Pons (tissue), 1 donor: ENCODE data around the gene PIEZO2.
"Not testable (repeated sequence)": the region's sequence is repeated elsewhere in the genome, so short reads cannot be mapped to it uniquely, and the experiment has no call there.

Source experiments
- DNase-seq: peaks from one replicate; pipeline ENCODE4 v3.0.0-alpha.2; 2016; ENCODE audit warnings: low spot score

Gene PIEZO2

GRCh38 chr18:10894501-10894900, 254.9 kb downstream of the PIEZO2 start:
- DNase-seq = no peak

- no peak for DNase-seq
Measured at GRCh38 chr18:10893761-10894160, 255.6 kb downstream of the PIEZO2 start.

GRCh38 chr18:10893196-10893595, 256.2 kb downstream of the PIEZO2 start:
- DNase-seq = no peak

- no peak for DNase-seq
Measured at GRCh38 chr18:10892786-10893185, 256.6 kb downstream of the PIEZO2 start.

GRCh38 chr18:10890022-10890421, 259.3 kb downstream of the PIEZO2 start:
- no peak for DNase-seq

DNA sequence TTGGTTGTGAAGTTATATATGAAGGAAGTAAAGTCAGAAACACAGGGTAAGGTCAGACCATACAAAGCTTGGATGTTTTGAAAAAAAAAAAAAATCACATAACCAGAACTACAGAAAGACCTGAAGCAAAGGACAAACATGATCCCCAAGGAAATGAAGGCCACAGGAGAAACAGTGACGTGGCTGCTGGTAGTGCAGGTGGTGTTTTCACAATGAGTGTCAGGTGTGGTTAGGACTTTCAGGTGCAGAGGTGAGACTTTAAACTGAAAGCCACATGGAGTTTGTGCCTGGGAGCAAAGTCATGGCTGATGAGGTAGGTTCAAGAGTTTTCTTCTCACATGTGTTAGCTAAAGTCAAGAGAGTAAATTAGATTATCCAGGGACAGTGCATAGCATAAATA, 270.7 kb downstream of the PIEZO2 start:
- no peak for DNase-seq

- no peak for DNase-seq
Measured at GRCh38 chr18:10877987-10878386, 271.4 kb downstream of the PIEZO2 start.

GRCh38 chr18:10875811-10876210, 273.6 kb downstream of the PIEZO2 start:
- DNase-seq = peak; percentile 48

DNA sequence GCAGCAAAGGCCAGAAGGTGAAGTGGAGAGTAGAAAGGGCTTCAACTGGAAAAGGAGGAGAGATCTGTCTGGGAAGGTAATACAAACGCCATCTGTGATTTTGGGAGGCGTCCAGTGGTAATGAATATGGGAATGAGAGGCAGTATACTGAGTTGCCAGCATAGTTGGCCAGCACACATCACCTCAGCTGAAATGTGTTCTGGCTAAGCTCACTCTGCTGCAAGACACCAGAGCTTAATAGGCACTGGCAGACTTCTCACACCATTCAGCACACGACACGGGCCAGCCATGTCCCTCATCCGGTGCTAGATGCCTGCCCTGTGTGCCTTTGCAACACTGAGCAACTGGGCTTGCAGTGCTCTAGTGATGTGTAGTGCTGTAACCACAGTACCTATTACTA, 277.1 kb downstream of the PIEZO2 start:
- no peak for DNase-seq

DNA sequence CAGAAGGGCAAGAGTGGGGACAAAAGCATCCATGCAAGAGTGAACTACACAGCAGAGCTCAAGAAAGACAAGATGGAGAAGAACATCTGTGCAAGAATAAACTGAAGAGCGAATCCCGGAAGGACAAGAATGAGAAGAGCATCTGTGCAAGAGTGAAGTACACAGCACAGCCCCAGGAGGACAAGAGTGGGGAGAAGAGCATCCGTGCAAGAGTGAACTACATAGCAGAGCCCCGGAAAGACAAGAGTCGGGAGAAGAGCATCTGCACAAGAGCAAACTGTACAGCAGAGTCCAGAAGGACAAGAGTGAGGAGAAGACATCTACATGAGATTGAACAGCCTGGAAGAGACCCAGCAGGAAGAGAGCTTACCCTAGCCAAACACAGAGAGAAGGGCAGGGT, 284.6 kb downstream of the PIEZO2 start:
- DNase-seq = no peak

GRCh38 chr18:10863026-10863425, 286.3 kb downstream of the PIEZO2 start:
- DNase-seq = no peak

- DNase-seq = no peak
Measured at GRCh38 chr18:10860928-10861327, 288.4 kb downstream of the PIEZO2 start.

DNA sequence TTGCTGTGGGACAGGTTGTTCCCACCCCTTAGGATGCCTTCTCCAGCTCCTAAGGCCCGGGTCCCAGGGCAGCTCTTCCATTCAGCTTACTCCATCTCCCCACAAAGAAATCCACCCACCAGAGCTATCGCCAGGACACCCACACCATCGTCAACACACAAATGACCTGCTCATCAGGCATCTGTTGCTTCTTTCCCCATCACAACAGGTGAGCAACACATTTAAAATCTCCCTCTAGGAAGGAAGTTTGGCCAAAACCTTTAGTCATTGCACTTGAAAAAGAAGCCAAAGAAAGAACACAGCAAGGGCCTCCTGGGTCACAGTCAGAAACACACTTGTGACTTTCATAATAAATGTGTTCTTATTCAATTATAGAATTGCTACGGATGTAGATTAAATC, 289.0 kb downstream of the PIEZO2 start:
- DNase-seq = no peak

DNA sequence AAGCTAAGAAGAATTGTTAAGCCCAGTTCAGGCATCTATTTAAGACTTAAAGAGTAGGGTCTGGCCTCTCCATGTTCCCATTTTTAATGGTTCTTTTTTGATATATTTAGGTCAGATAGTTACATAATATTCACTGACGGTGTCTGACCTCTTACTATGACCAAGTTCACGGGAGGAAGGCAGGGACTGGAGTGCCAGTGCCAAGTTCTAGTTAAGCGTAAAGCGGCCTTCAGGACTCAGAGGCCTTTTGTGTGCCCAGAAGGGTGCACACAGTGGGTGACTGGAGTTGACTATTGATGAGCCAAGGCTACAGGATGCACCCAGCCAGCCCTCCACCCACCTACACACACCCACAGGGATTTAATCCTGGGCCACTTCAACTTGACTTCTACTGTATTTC, 290.9 kb downstream of the PIEZO2 start:
- DNase-seq = no peak

DNA sequence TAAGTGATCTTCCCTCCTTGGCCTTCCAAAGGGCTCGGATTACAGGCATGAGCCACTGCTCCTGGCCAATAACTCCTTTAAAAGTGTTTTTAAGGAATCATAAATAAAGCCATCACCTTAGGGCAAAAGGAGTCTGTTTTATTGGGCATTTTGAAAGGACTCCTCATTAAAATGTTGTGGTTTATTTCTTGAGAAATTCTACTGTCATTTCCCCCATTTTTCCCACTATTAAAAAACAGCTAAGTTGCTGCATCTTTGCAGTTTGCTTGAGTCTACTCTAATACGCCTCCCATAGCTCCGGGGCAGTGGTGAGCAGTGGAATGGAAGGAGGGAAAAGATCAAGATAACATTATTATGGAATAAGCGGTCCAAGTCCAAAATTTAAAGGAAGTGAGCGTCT, 293.2 kb downstream of the PIEZO2 start:
- no peak for DNase-seq

- no peak for DNase-seq
Measured at GRCh38 chr18:10852385-10853303, 296.7 kb downstream of the PIEZO2 start.

GRCh38 chr18:10851824-10852319, 297.5 kb downstream of the PIEZO2 start:
- peak; percentile 83 for DNase-seq

- no peak for DNase-seq
Measured at GRCh38 chr18:10850840-10851239, 298.5 kb downstream of the PIEZO2 start.

DNA sequence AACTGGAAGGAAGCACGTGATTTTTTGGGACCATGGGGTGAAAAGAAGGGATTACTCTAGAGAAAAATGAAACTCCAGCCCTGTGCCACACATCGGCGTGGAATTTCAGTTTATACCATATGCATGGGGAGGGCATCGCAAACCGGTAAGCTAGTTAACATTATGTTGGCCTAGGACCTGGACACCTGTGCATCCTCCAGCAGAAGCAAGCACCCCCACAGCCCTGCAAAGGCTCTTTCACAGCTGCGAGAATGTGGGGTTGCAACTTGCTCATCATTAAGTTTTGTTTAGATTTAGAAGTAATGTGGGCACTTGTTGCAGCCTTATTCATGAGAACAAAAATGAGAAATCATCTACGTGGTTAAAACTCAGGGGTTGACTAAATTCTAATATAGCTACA, 299.2 kb downstream of the PIEZO2 start:
- no peak for DNase-seq

DNA sequence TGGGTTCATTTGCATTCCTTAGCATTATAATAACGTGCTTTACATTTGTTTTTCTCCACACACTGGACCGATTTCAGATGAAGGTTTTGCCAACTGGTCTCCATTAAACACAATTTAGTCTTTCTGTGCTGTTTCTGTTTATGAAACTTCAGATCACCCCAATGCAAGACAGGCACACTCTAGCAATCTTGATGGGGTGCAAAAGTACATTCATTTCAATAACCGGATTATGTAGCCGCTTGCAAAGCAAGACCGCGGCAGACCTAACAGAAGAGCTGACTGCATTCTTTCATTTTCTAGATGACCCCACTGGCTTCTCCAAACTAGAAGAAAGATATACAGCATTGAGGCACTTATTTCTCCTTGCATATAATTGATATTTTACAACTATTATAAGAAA, 301.5 kb downstream of the PIEZO2 start:
- DNase-seq = no peak

- DNase-seq = no peak
Measured at GRCh38 chr18:10847408-10847790, 302.0 kb downstream of the PIEZO2 start.

GRCh38 chr18:10846657-10847407, 302.5 kb downstream of the PIEZO2 start:
- DNase-seq = no peak

DNA sequence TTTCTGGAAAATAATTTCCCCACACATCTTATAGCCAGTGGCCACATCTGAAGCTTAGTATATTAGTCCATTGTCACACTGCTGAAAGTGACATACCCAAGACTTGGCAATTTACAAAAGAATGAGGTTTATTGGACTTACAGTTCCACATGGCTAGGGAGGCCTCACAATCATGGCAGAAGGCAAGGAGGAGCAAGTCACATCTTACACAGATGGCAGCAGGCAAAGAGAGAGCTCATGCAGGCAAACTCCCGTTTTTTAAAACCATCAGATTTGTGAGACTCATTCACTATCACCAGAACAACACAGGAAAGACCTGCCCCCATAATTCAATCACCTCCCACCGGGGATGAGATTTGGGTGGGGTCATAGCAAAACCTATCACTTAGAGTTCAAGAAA, 303.3 kb downstream of the PIEZO2 start:
- not testable (repeated sequence) for DNase-seq
